Measurements from ENCODE around the gene RNF227.
"Not testable (repeated sequence)": the region's sequence is repeated elsewhere in the genome, so short reads cannot be mapped to it uniquely, and the experiment has no call there.

RNF227 gene

GRCh38 chr17:7887482-7888183, 28.5 kb downstream of the RNF227 start:
- DNase-seq, result peak; percentile 80 to 84

GRCh38 chr17:7887038-7887481, 29.0 kb downstream of the RNF227 start:
- no peak for DNase-seq

GRCh38 chr17:7886227-7887037, 29.7 kb downstream of the RNF227 start:
- DNase-seq, result peak in 1 of 2 experiments; percentile 16

GRCh38 chr17:7885367-7886226, 30.5 kb downstream of the RNF227 start:
- DNase-seq, result peak; percentile 13 to 51

GRCh38 chr17:7884581-7885366, 31.3 kb downstream of the RNF227 start:
- DNase-seq, result no peak

- peak in 1 of 2 experiments; percentile 31 for DNase-seq
Observed at GRCh38 chr17:7883781-7884386, 32.2 kb downstream of the RNF227 start.

GRCh38 chr17:7882629-7883028, 33.5 kb downstream of the RNF227 start:
- no peak for DNase-seq

- DNase-seq, result no peak
Observed at GRCh38 chr17:7882068-7882467, 34.0 kb downstream of the RNF227 start.

- peak; percentile 32 to 72 for DNase-seq
Observed at GRCh38 chr17:7881276-7882054, 34.6 kb downstream of the RNF227 start.

GRCh38 chr17:7880076-7880868, 35.8 kb downstream of the RNF227 start:
- DNase-seq, result peak in 1 of 2 experiments; percentile 21

- no peak for DNase-seq
Observed at GRCh38 chr17:7878234-7878633, 37.9 kb downstream of the RNF227 start.

- no peak for DNase-seq
Observed at GRCh38 chr17:7875804-7876370, 40.2 kb downstream of the RNF227 start.

- no peak for DNase-seq
Observed at GRCh38 chr17:7873051-7873450, 43.0 kb downstream of the RNF227 start.

GRCh38 chr17:7867881-7868329, 48.2 kb downstream of the RNF227 start:
- no peak for DNase-seq

GRCh38 chr17:7864995-7865650, 51.0 kb downstream of the RNF227 start:
- no peak for DNase-seq

GRCh38 chr17:7864384-7864783, 51.7 kb downstream of the RNF227 start:
- not testable (repeated sequence) for DNase-seq

Data from NCI-H524 (cell line).